ENCODE measurements around the gene KIF17.
"Not testable (repeated sequence)": the region's sequence is repeated elsewhere in the genome, so short reads cannot be mapped to it uniquely, and the experiment has no call there.

KIF17 gene

DNA sequence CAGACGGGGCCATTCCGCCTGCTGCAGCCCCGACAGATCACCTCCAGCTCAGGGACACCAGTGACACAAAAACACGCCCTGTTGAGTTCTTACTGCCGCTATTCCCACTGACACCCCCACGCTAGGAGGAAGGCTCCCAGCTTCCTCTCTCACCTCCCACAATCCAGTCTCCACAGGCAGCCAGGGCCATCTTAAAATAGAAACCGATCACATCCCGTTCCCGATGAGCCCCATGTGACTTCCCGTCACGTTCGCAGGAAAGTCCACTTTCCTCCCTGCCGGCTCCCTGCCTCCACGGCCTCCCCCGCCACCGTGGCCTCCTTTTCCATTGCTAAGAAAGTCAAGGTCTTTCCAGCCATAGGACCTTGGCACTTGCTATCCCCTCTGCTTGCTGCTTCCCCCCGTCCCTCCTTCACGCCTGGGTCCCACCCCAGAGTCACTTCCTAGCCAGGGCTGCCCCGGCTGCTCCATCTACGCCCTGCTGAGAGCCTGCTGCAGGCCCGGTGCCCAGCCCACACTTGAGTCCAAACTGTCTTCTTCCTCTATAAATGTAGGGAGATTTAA lies 32.6 kb downstream of the KIF17 start:
- DNase-seq: no peak

DNA sequence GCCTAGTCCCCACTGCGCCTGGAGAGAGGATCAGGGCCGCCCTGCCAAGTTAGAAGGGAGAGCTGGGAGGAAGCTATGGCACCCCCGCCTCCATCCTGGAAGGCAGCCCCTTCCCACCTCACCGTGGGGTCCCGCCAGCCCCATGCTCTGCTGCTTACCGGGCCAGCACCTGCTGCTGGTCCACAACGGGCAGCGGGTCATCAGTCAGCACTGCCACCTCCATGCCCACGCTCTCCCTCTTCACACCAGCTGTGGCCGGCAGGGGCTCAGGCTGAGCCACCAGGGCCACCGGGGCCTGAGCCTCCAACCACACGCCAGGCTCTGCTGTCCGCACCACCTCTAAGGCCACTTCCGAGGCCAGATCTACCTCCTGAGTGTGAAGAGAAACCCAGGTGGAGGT lies 33.2 kb downstream of the KIF17 start:
- DNase-seq: no peak

DNA sequence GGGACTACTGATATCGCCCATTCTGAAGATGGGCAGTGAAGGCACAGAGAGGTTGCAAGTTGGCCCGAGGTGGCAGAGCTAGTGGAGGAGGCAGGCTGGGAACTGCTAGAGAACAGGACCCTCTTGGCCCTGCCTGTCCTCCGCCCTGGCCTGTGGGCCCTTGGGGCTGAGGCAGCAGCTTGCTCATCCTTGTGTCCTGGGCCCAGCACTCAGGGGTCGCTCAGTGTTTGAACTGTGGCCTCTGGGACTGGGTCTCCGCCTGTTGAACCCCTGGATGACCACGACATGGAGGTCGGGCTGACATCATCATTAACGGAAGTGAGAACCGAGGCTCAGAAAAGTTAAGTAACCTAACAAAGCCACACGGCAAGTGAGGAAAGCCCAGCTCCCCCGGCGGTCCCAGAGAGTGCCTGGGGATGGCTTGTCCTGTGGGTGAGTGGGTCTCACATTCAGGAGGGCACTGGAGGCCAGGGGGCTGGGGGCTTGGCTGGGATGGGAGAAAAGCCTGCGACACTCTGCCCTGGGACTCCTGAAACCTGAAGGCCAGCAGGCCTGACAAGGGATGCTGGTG lies 33.7 kb downstream of the KIF17 start:
- DNase-seq: no peak

DNA sequence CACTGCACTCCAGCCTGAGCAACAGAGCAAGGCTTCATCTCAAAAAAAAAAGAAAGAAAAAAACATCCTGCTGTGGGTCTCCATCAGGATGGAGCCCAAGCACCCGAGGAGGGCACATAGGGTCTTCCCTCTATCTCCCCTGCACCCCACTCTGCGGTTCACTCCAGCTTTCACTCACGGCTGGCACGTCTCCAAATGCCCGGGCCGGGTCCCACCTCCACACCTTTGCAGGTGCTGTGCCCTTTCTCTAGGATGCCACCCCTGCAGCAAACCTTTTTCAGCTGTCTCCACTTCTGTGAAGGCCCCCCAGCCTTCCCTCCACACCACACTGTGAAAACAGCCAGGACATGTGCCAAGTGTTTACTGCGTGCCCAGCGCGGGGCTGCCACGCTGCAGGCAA lies 34.2 kb downstream of the KIF17 start:
- no peak for DNase-seq

DNA sequence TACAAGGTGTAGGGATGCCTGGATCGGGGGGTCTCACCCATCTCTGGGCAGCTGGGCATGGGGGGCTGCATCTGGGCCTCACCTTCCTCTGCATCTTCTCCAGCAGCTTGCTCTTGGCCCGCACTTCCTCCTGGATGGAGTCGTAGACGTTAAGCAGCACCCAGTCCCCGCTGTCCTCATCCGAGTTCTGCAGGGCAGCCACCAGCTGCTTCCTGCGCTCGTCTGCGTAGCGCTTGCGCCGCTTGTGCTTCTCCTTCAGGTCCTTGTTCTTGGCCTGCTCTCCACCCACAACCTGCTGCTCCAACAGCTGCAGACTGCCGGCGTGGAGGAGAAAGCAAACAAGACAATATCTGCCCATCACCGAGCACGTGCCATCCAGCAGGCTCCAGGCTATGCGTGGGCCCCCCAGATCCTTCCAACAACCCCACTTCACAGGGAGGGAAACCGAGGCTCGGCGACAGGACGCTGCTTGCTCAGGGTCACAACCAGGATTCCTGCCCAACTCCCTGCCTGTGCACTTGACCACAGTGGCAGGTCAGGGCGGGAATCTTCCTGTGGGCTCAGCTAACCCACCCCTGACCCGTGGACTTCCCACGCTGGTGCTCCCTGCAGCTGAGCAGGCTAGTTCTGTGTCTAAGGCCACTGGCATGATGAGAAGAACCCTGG lies 35.1 kb downstream of the KIF17 start:
- DNase-seq: no peak

DNA sequence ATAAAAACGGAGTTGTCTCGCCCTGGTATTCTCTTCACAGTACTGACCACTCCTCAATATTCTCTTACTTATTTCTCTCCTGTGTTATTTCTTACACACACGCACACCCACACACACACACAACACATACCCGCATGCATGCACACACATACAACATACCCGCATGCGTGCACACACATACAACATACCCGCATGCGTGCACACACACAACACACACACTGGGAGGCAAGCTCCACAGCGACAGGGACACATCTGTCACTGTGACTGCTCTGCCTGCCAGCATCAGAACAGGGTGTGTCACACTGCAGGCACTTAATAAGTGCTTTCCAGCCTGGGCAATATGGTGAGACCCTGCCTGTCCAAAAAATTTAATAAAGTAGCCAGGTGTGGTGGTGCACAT lies 35.8 kb downstream of the KIF17 start:
- no peak for DNase-seq

DNA sequence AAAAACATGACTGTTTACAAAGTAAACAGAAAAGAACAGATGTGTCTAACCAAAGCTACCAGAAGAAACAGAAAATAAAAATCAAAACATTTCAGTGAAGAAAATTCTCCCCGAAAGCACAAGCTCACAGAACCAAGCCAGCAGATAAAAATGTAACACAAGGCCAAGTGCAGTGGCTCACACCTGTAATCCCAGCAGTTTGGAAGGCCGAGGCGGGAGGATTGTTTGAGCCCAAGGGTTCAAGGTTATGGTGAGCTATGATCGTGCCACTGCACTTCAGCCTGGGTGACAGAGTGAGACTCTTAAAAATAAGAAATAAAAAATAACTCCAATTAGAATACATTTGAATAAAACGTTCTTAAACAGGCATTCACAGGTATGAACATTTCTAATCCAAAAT lies 37.5 kb downstream of the KIF17 start:
- no peak for DNase-seq

DNA sequence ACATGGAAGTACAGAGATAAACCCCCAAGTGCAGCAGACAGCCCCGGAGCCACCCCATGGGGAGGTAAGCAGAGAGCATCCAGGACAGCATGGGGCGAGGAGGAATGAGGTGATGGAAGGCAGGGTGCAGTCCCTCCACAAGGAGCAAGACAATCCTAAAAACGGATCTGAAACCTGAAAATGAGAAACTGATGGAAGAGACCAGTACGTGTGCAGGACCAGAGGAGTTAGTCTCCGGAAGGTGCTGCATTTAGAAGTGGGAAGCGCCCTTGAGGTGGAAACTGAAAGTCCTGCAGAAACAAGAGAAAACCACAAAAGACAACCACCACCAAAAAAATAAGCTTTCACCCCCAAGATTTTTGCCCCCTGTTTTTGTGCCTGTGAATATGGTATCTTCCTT lies 39.2 kb downstream of the KIF17 start:
- DNase-seq: no peak

DNA sequence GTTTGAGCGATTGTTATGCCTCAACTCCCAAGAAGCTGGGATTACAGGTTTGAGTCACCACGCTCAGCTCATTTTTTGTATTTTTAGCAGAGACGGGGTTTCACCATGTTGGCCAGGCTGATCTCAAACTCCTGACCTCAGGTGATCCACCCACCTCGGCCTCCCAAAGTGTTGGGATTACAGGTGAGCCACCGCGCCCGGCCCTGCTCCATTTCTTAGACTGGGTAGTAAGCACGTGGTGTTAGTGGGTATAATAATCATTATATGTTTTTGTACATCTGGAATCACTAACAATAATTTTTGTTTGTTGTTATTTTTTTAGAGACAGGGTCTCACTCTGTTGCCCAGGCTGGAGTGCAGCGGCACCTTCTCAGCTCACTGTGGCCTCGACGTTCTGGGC lies 44.2 kb downstream of the KIF17 start:
- not testable (repeated sequence) for DNase-seq

DNA sequence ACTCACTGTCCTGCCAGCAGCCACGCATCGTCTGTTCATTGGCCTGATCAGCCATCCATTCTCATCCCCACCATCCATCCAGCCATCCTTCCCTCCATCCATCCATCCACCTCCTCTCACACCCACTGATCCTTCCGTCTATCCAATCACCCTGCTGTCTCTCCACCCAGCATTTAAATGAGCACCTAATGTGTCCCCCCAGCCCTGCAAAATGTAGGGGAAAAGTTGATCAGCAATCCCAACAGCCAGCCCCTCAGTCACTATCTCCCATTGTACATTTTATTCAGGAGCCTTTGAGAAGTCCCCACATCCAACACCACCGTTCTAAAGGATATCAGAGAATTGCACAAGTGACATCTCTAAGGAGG lies 45.6 kb downstream of the KIF17 start:
- no peak for DNase-seq

DNA sequence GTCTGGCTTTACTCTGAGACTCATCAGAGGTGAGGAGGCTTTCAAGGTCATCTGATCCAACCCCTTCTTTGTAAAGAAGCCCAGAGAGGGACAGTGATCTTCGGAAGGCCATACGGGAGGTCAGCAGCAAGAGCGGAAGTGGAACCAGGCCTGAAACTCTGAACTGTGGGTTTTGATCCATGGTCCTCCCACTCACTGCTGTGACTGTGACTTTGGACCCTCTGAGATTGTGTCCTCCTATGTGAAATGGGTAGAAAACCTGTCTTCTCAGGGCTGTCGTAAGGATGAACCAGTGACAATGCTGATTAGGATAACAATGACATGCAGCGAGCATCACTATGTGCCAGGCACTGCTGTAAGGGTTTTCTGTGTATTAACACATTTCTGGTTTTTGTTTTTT lies 46.9 kb downstream of the KIF17 start:
- no peak for DNase-seq

DNA sequence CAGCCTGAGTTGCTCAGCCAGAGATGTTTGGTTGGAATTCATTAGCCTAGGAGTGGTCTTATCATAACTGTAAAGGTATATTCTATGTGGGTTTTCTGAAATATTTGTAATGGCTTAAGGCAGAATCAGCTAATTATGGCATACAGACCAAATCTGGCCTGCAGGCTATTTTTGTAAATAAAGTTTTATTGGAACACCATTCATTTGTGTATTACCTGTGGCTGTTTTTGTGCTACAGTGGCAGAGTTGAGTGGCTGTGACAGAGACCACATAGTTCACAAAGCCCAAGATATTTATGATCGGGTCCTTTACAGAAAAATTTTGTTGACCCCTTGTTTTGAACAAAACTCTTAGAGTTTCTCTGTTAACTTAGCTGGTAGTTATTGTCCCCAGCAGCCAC lies 49.2 kb downstream of the KIF17 start:
- DNase-seq: no peak

DNA sequence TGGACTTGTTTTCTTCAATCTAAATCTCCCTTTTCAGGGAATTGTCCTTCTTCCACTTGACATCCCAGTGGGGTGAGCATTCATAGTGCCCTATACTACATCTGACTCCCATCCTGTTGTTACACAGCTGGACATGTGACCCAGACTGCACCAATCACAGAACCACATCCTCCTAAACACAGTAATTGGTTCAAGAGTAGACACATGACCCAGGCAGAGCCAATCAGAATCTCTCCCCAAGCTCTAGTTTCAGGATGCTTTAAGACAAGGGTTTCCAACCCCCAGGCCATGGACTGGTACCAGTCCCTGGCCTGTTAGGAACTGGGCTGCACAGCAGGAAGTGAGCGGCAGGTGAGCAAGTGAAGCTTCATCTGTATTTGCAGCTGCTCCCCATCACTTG lies 51.0 kb downstream of the KIF17 start:
- DNase-seq: no peak

DNA sequence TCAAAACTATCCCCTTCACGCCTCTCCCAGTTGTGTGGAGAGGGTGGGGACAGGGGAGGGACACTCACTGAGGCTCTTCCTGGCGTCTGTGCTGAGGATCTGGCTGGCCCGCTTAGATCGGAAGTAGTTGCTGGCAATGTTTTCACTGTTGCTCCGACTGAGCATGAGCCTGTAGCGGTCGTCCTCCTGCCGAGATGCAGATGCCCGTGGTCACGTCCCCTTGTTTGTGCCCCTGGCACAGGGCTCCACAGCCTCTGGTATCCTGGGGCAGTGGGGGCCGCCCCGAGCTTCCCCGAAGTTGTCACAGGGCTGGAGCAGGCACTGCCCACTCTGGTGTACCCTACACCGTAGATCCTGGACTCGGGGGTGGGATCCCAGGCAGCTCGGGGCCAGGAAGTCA lies 51.7 kb downstream of the KIF17 start:
- no peak for DNase-seq

DNA sequence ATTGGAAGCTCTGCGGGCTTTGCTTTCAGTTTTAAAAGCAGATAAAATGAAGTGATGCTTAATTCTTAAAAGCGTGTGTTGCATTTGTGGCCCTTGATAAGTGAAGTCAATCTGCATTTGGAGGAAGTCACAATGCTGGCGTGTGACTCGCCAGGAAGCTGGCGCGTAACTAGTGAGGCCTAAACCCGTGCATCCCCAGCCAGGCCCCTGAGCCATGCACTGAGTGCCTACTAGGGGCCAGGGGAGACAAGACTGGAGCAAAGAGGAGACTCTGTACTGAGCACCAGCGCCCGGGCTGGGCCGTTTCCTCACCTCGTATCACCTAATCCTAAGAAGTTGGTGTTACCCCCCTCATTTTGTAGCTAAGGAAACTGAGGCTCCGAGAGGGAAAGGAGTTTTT lies 52.1 kb downstream of the KIF17 start:
- no peak for DNase-seq

DNA sequence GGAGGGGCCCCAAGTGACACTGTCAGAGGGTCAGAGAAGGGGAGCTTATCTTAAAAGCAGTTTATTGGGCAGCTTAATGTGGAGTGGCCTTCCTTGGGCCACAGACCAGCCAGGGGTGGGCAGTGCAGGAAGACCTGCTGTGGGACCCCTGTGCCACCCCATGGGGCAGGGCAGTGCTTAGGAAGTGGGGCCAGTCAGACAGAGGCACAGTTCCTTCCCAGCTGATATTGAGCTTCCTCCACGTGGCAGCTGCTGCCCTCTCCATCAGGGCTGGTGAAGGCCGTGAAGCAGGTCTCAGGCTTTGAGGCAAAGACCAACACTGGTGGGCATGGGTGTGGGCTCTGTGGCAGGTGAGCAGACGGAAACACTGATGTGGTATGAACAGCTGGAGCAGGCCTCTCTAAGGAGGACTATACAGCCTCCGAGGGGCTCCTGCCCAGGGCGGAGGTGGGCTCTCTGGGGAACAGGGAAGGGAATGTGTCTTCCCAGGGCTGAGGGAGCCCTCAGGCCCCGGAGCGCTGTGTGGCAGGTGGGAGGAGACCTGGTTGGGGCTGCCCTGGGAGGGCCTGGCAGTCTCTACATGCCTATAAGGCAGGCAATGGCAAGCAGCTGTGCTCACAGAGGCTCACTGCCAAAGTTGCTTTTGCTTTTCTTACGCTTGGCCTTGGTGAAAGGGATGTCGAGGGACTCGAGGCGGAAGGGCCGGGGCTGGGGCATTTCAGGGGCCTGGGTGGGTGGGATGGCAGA lies 53.7 kb downstream of the KIF17 start:
- DNase-seq: no peak

DNA sequence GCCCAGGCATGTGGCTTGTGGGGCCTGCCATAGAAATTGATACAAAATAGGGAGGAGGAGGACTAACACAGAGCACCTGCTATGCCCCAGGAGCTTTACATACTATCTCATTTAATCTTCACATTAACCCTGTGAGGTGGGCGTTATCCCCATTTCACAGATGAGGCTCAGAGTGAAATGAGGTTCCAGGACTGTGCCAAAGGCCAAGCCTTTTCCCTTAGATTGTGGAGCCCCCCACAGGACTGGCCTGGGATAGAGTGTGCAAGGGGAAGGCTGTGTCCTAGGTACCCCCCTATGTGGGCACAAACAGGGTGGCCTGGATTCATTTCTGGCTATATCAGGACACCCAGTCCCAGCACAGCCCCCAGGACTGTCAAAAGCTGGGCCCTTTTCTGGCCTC lies 54.4 kb downstream of the KIF17 start:
- no peak for DNase-seq

DNA sequence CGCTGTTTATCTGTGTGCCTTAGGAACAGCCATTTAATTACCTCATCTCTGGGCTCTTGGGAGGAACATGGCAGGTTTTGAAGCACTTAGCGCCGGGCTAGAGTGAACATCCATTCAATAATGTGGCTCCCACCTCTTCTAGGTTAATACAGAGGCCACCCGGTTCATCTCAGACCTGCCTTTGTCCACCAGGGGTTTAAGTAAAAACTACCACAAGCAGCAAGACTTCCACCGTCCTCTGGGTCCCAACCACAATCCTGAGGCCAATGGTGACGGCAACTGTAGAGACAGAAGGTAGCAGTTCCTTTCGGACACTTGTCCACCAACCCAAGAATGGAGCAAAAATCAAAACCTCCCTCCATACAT lies 55.7 kb downstream of the KIF17 start:
- DNase-seq: no peak

DNA sequence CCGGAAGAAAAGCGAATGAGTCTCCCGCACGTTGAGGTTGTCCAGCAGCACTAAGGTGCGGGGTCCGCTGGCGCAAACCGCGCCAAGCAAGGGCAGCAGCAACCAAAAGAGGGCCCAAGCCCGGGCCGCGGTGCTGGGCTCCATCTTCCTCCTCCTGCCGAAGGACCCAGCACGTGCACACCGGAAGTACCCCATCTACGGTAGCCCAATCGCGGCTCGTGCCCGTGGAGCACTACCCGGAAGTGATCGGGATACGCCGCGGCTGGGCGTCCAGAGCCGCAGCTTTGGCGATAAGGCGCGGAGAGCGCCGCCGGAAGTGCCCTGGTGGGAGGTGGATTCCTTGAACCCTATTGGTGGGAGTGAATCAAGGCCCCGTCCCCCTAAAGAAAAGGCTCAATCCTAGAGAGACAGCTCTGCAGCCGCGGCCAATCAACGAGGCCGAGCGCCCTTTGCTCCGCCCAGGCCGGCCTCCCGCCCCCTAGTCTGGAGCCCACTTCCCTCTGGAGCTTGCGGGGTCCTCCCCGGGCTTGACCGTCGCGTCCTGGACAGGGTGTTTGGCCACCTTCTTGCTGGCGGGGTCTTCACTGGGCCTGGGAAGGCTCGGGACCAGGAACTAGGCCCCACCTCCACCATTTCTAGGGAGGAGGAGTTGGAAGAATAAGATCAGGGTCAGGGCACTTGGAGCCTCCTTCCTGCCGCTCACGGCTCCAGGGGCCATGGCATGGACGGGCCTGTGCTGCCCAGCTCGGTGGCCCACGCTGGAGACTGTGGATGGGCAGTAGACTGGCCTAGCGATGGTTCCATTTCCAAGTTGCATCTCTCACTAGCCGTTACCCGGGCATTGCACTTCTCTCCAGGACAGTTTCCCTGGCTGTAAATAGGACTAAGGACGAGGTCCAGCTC lies 56.3 kb downstream of the KIF17 start, which contains the start of gene DDOST:
DDOST (minus strand) TSS at position 163 of the 903 bp plus-strand sequence; CDS start at position 144, 19 bp downstream.
- peak; percentile 99 for DNase-seq

DNA sequence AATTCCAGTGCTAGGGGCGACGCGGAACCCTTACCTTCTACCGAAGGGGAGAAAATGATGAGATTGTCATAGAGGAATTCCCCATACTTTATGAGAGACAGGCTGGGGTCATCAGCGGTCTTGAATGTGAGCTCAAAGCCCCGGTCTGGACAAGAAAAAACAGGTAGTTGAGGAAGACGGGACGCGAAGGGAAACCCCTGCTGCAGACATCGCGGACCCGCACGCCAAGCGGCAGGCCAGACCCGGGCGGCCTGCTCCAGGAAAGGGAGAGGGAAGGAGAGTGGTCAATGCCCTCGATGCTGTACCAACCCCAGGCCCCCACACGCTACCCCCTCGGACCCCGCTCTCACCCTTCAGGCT lies 57.0 kb downstream of the KIF17 start:
- DNase-seq: no peak

DNA sequence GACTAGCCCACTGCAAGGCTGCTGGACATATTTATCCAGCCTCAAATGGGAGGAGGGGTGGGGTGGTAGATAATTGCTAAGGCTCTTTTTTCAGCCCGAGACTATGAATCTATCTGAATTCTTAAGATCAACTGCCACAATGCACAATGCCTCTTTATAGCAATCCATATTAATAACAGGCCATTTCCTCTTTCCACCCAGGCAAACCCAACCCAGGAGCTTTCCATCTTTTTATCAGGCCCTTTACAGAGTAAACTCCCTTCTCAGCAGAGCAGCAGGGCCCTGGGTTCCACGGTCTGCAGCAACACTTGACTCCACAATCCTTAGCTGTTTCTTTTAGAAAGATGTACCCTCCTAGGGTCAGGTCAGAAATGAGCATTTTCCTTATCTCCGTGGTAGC lies 57.4 kb downstream of the KIF17 start:
- DNase-seq: no peak

DNA sequence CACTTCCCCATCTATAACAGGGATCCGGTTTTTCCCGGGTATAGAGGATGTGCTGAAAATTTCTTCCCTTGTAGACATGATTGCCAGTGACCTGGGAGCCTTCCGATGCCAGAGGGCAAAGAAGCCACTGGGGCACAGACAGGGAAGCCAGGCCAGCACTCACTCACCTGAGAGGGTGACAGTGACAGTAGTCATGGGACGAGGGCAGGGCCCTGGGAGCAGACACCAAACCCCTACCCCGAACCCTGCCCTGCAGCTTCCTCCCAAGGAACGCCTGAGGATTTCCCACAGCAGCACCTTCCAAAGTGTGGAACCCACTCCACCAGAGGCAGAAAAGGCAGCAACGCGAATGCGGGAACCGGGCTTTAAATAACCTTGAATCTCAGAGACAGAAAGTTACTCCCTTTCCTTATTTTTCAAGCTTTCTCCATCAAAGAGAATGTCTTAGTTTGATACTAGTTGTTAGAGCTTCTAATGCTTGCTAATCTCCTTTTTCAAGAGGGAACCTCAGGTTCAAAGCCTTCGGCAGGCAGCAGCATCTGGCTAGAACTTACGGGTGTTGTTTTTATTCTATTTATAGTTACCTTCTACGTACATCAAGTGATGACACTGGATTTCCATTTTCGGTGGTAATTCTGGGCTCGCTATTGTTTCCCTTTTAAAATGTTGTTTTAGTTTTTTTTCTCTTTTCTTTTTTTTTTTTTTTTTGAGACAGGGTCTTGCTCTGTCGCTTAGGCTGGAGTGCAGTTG lies 59.5 kb downstream of the KIF17 start:
- no peak for DNase-seq

DNA sequence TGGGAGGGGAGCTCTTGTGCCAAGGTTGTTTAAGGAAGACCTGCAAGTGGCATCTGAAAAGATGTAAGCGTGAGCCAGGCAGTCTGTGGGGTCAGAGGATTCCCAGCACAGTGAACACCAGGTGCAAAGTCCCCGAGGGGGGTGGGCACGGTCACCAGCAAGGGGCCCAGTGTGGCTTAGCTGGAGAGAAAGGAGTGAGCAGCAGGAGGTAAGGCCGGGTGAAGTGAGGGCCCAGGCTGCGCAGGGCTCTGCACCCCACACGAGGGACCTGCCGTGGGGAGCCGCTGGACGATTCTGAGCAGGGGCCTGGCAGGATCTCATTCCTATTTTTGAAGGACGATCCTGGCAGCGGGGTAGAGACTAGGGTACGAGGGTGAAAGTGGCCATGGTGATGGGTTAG lies 60.8 kb downstream of the KIF17 start:
- no peak for DNase-seq

All from COR-L47 (cell line).